AML-193 (cell line): ENCODE results near the gene LRAT.
"Not testable (repeated sequence)": the region's sequence is repeated elsewhere in the genome, so short reads cannot be mapped to it uniquely, and the experiment has no call there.

Experiments
- DNase-seq, 2 experiments: peaks; one replicate each; lab custom pipeline; 2025; lab: John Stamatoyannopoulos, UW

The LRAT gene

GRCh38 chr4:154743683-154744340 is at the start of gene LRAT:
LRAT (plus strand) TSS chr4:154744000; CDS start chr4:154744327, 327 bp downstream.
- DNase-seq = no peak

GRCh38 chr4:154707877-154708276 is 35.9 kb upstream of the LRAT start:
- DNase-seq = no peak

- DNase-seq = no peak
Observed at GRCh38 chr4:154709550-154709949, 34.2 kb upstream of the LRAT start.

GRCh38 chr4:154711522-154711921 is 32.3 kb upstream of the LRAT start:
- no peak for DNase-seq

- no peak for DNase-seq
Observed at GRCh38 chr4:154714339-154715040, 29.3 kb upstream of the LRAT start.

GRCh38 chr4:154719087-154719486 is 24.7 kb upstream of the LRAT start:
- no peak for DNase-seq

- DNase-seq = no peak
Observed at GRCh38 chr4:154720123-154720522, 23.7 kb upstream of the LRAT start.

GRCh38 chr4:154720618-154721267 is 23.1 kb upstream of the LRAT start:
- no peak for DNase-seq

- no peak for DNase-seq
Observed at GRCh38 chr4:154722262-154722661, 21.5 kb upstream of the LRAT start.

- not testable (repeated sequence) for DNase-seq
Observed at GRCh38 chr4:154723601-154724000, 20.2 kb upstream of the LRAT start.

GRCh38 chr4:154727540-154727939 is 16.3 kb upstream of the LRAT start:
- no peak for DNase-seq

GRCh38 chr4:154731756-154732155 is 12.0 kb upstream of the LRAT start:
- DNase-seq = no peak

GRCh38 chr4:154732669-154733068 is 11.1 kb upstream of the LRAT start:
- no peak for DNase-seq

GRCh38 chr4:154736770-154737169 is 7.0 kb upstream of the LRAT start:
- no peak for DNase-seq

GRCh38 chr4:154738426-154738825 is 5.4 kb upstream of the LRAT start:
- DNase-seq = no peak

- DNase-seq = no peak
Observed at GRCh38 chr4:154739111-154739510, 4.7 kb upstream of the LRAT start.

- DNase-seq = no peak
Observed at GRCh38 chr4:154740462-154740861, 3.3 kb upstream of the LRAT start.

- DNase-seq = no peak
Observed at GRCh38 chr4:154741131-154741665, 2.6 kb upstream of the LRAT start.

- DNase-seq = no peak
Observed at GRCh38 chr4:154741922-154742850, 1.6 kb upstream of the LRAT start.

GRCh38 chr4:154744341-154744926 is 634 bp downstream of the LRAT start:
- DNase-seq = no peak

- no peak for DNase-seq
Observed at GRCh38 chr4:154757713-154758112, 13.9 kb downstream of the LRAT start.
